ENCODE measurements around the gene ADCY10.

DNA sequence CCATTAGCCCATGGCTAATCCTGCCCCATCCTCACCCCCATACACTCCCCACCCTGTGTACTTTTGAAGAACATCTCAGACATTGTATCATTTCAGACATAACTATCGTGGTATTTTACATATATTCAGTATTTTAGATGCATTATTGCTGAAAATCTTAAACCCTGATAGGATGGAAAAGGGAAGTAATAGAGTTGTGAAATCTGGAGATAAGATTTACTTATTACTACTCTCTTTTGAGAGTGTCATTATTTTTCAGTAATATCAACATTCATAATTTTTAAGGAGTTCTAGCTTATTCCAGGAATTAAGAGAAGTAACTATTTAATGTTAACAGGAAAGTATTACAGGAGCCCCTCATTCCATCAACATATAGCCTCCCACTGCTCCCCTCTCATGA lies 34.4 kb downstream of the ADCY10 start:
- TF ChIP-seq CTCF (IDR thresholded peaks at IDR 0.05) (no peak), POLR2AphosphoS5 (IDR thresholded peaks at IDR 0.05) (no peak), POLR2A (IDR thresholded peaks at IDR 0.05) (no peak)
